HG02884 (cell line): ENCODE data around the gene CNNM3.

Experiments used
- ATAC-seq: cut with Tn5 transposase; IDR thresholded peaks from one replicate; pipeline ENCODE4 v1.9.1; 2021; ENCODE audit warnings: mild to moderate bottlenecking, moderate library complexity; ENCODE audit not compliant: unreplicated experiment

Gene CNNM3

GRCh38 chr2:96874198-96874831 lies 58.2 kb downstream of the CNNM3 start:
- ATAC-seq: peak; percentile 42

DNA sequence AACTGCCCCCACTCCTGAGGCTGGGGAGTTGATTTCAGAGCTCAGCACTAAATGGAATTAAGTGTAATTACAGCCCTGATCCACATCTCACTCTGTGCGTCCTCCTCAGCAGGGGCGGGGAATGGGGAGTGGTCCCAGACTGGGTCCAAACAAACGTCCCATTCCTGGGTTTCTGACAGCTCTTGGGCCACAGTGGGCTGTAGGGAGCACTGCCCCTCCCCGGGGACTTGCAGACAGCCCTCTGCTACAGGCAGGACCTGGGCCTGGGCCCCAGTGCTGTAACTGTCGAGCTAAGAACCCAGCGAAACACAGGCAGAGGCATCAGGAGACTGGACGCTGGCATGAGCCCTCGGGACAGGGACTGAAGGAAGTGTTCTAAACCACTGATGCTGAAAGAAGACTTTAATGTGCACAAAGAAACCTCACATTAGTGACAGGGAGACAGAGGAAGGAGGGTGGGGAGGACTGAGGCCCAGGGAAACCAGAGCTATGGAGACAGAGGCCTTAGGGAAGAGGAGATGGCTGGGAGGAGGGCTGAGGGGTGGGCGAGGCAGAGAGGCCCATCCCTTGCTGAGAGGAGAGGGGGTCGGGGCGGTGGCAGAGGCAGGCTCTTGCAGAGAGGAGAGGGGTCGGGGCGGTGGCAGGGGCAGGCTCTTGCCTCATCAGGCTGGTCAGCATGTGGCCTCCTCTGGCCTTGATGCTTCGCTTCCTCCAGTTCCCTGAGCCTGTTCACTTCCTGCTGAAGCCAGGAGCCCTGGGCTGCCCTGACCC lies 59.6 kb downstream of the CNNM3 start:
- no peak for ATAC-seq

DNA sequence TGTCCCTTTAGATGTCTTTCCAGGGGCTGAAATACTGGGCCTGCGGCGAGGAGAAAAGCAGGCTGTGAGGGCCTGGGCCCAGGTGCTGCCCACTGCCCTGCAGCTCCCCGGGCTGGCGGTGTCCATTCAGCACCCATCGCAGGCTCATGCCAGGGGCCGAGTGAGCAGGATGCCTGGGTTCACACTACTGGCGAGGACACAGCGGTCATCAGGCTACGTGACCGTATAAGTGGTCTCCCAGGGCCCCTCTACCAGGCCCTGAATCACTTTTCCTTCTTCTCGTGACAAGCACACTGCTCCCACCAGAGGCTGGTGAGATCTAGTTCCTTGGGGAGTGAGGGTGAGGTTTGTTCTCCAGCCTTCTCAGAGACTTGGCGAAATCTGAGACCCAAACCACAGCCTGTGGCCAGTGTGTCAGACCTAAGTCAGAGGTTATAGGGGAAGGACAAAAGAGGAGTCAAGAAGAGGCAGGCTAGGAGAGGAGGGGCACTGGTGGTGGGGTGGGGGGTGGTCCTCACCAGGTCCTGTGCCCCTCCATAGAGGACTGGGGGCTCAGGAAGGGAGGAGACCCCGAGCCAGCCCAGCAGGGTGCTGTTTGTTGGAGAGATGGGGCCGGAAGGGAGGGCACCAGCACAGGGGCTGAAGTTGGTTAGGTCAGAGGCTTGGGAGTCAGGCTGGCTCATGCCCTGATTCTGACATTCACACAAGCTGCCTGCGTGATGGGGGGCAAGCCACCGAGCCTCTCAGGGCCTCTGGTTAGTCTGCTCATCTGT lies 60.4 kb downstream of the CNNM3 start:
- no peak for ATAC-seq

GRCh38 chr2:96877042-96877451 lies 61.0 kb downstream of the CNNM3 start:
- no peak for ATAC-seq

DNA sequence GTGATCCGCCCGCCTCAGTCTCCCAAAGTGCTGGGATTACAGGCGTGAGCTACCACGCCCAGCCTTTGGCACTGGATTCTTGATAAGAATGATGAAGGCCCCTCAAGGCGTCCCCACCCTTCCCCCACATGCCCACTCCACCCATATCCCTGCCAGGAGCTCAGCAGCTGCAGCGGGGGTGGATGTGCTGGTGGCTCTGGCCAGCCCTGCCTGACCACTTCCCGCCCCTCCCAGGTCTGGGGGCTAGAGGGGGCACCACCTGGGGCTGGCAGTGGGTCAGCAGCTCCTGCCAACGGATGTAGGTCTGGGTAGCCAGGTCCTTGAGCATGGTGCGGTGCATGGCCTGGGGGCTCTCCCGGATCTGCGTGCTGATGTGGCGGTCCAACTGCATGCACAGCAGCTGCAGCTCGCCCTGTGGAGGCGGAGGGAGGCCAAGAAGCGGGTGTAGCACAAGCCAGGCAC lies 61.6 kb downstream of the CNNM3 start:
- ATAC-seq: no peak

DNA sequence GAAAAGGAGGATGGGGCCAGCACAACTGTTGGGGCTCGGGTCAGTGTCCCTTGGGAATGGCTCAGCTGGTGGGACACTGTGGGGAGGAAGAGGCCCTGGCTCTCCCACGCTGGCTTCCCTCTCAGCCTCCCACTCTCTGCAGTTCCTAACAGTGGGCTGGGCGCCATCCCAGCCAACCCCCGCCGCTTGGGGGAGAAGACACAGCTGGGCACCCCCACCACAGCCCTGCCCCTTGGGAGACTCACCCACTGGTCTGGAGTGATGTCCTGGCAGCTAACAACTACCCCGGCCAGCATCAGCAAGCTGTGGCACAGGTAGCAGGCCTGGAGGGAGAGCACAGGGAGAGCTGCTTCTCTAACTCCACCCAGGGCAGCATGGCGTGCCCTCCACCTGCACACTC lies 62.1 kb downstream of the CNNM3 start:
- ATAC-seq: no peak

DNA sequence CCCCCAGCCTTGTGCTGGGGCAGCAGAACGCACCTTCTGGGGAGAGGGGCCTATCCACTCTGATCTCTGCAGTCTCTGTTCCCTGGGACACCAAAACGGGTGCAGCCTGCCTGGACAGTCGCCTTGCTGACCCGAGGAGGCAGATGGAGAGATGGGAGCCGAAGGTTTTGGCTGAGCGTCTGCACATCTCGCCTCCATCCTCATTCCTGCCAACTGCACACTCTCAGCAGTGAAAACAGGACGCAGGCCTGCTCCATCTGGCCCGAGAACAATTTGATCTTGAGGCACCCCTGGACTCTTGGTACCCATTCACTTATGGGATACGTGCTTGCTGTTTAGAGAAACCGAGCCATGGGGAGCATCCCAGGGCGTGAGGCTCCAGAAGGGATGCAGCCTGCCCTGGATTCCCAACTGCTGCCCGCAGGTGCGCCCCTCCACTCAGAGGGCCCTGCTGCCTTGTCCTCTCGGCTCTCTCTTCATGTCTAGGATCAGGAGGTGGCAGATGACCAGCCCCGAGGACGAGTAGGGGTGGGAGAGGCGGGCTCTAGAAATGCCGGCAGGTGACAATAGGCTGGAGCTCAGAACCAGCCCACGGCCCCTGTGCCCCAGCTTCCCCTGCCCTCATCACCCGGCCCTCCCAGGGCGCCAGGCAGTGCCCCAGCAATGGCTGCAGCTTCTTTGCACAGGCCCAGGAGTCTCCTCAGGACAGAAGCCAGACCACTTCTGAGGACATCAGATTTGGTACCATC lies 62.9 kb downstream of the CNNM3 start:
- ATAC-seq: no peak

DNA sequence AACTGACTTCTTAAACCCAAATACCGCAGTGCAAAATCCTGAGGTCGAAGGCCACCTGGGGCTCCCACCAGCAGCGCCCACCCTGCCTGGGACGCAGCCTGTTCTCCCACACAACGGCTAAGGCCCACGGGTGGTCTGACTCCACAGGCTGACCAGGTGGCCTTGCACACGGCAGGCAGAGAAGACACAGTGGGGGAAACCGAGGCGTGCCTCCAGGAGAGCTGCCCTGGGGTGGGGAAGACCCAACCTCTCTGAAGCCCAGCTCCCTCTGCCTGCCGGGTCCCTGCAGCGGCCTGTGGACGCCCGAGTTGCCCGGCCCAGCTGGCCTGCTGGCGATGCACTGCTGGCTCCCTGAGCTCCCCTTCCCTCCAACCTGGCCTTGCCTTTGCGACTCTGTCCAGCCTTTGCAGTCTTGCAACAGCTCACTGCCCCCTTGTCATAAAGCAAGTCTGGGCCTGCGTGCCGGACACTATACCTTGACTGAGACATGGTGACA lies 63.5 kb downstream of the CNNM3 start:
- ATAC-seq: no peak

GRCh38 chr2:96880891-96881273 lies 64.8 kb downstream of the CNNM3 start:
- no peak for ATAC-seq

DNA sequence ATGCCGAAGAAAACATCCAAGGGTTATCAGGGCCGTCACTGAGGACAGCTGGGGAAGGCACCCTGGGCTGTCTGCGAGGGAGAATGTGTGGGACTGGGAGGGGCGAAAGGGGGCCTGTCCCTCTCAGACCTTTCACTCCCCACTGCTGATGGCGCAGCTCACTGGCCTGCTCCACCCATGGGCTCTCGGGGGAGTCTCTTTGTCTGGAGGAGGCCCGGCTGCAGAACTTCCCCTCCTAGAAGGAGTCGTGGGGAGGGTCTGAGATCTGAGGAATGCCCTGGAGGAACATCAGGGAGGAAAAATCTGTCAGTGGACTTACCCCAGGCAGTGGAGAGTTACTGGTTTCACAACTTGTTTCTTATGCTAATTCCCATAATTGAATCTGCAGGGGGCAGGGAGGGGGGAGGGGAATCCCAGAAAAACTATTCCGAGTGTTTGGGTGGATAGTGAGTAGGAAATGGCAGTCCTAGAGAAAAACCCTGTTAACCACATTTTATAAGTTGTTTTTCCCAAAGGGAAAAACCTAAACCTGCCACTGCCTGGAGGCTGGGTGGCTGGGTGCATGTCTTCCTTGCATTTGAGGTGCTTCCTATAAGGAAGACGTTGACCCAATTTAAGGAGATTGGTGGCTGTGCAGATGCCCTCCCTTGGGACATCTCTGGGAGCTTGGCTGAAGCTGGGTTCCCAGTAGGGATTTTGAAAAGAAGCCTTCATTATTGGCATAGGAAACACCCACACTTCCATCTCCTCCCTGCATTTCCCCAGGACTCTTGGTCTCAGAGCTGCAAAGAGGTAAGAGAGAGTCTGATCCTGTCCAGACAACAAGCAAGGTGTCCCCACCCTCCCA lies 65.5 kb downstream of the CNNM3 start:
- ATAC-seq: no peak

DNA sequence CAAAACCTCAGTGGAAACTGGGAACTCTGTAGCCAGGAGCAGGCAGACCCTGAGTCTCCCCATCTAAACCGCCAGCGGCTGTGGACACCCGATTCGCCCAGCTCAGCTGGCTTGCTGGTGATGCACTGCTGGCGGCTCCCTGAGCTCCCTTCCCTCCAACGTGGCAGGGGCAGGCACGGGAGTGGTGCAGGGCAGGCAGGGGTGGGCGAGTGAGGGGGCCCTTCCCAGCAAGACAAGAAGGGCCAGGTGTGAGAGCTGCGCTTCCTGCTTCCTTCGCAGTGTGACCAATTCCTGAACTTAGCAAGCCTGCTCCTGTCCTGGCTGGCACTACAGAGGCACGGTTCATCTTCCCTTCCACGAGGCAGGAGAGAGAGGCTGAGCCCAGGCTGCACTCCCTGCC lies 66.2 kb downstream of the CNNM3 start:
- ATAC-seq: no peak

GRCh38 chr2:96882906-96883305 lies 66.8 kb downstream of the CNNM3 start:
- no peak for ATAC-seq

DNA sequence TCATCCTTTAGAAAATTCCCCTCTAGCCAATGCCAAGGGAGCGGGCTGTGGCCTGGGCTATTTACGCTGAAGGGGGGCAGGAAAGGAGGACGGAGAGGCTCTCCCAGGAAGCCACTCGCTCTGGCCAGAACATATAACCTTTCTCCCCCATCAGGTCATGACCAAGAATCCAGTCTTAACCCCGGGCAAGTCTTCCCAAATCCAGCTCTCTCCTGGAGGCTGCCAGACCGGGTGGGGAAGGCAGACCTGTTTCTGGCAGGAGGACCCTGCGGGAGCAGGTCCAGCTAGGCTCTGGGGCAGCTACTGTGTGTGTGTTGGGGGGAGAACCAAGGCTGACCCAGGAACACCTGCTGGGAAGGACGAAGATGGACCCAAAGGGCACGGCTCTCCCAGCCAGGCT lies 67.2 kb downstream of the CNNM3 start:
- no peak for ATAC-seq
